ENCODE measurements around the gene SRSF3. TPM values are rescaled to one million over a fixed set of nuclear protein-coding genes. Genes with fewer than 3 reads are reported as not detected.

The SRSF3 gene
- total RNA-seq, 8 experiments from 2014 or later: 105 to 374 (median 181) TPM

DNA sequence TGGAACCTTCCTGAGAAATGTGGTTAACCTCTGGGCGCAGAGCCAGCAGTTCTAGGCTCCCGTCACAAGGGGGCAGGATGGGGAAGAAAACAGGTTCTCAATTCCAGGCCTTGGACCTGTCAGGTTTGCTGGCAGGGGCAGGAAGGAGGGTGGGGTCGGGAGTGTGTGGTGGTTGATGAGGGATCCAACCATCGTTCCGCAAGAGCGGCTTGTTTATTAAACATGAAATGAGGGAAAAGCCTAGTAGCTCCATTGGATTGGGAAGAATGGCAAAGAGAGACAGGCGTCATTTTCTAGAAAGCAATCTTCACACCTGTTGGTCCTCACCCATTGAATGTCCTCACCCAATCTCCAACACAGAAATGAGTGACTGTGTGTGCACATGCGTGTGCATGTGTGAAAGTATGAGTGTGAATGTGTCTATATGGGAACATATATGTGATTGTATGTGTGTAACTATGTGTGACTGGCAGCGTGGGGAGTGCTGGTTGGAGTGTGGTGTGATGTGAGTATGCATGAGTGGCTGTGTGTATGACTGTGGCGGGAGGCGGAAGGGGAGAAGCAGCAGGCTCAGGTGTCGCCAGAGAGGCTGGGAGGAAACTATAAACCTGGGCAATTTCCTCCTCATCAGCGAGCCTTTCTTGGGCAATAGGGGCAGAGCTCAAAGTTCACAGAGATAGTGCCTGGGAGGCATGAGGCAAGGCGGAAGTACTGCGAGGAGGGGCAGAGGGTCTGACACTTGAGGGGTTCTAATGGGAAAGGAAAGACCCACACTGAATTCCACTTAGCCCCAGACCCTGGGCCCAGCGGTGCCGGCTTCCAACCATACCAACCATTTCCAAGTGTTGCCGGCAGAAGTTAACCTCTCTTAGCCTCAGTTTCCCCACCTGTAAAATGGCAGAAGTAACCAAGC lies 29.6 kb downstream of the SRSF3 start:
- H3K27ac ChIP-seq: no peak overlapping the region
- no peaks in the 10 kb centered on the region for H3K4me1 ChIP-seq (replicated peaks in 1 of 2)
- no peak overlapping the region for H3K4me3 ChIP-seq
- peak; percentile 62 to 92 (median 88) for ATAC-seq (replicated peaks in 6 of 8)
- WGBS, 10 experiments: 16 to 100% (median 76%) methylated on average over 2 to 6 of the region's 18 CpGs; no CpG with 5 or more reads in 4 of the 10 experiments
- in situ Hi-C loops (cut with MboI; ENCODE audit: low pct_unique_long_range_greater_than_20kb in 2 of 9, low sequenced_read_pairs in 9 of 9, unreplicated experiment in 9 of 9): loop anchor here in 4 of 9 experiments (25.0 kb wide), 3 partner anchors 88 to 238 kb away; partner anchors contain the start of gene PPIL1 (in 2 of the 4)

DNA sequence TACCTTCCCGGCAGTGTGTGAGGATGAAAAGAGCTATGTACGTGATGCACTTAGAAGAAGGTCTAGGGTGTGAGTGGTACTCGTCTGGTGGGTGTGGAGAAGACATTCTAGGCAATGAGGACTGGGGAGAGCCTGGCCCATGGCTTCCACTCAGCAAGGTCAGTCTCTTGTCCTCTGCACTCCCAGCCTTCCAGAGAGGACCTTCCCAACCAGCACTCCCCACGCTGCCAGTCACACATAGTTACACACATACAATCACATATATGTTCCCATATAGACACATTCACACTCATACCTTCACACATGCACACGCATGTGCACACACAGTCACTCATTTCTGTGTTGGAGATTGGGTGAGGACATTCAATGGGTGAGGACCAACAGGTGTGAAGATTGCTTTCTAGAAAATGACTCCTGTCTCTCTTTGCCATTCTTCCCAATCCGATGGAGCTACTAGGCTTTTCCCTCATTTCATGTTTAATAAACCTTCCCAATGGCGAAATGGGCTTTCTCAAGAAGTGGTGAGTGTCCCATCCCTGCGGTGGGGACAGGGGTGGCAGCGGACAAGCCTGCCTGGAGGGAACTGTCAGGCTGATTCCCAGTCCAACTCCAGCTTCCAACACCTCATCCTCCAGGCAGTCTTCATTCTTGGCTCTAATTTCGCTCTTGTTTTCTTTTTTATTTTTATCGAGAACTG lies 30.4 kb downstream of the SRSF3 start:
- H3K4me3 ChIP-seq: no peak overlapping the region
- WGBS, 10 experiments: 24 to 87% (median 73%) methylated on average over 1 to 6 of the region's 11 CpGs; no CpG with 5 or more reads in 2 of the 10 experiments
- ATAC-seq (replicated peaks in 6 of 8): no peak
- no peaks in the 10 kb centered on the region for H3K4me1 ChIP-seq (replicated peaks in 1 of 2)
- H3K27ac ChIP-seq: no peak overlapping the region
- in situ Hi-C loops (cut with MboI; ENCODE audit: low pct_unique_long_range_greater_than_20kb in 2 of 9, low sequenced_read_pairs in 9 of 9, unreplicated experiment in 9 of 9): loop anchor here in 4 of 9 experiments (25.0 kb wide), 3 partner anchors 88 to 238 kb away; partner anchors contain the start of gene PPIL1 (in 2 of the 4)

- 4 to 100% (median 86%) methylated on average over 1 to 5 of the region's 5 CpGs; no CpG with 5 or more reads in 2 of the 10 experiments for WGBS, 10 experiments
- H3K4me3 ChIP-seq: no peak overlapping the region
- in situ Hi-C loops (cut with MboI; ENCODE audit: low pct_unique_long_range_greater_than_20kb in 2 of 9, low sequenced_read_pairs in 9 of 9, unreplicated experiment in 9 of 9): no loop called here
- no peak overlapping the region for H3K27ac ChIP-seq
- peak in 4 of 8 experiments; percentile 44 to 68 (median 56) for ATAC-seq (replicated peaks in 6 of 8)
- H3K4me1 ChIP-seq (replicated peaks in 1 of 2): no peaks in the 10 kb centered on the region
These were observed 31.2 kb downstream of the SRSF3 start for GRCh38 chr6:36625158-36625919.

DNA sequence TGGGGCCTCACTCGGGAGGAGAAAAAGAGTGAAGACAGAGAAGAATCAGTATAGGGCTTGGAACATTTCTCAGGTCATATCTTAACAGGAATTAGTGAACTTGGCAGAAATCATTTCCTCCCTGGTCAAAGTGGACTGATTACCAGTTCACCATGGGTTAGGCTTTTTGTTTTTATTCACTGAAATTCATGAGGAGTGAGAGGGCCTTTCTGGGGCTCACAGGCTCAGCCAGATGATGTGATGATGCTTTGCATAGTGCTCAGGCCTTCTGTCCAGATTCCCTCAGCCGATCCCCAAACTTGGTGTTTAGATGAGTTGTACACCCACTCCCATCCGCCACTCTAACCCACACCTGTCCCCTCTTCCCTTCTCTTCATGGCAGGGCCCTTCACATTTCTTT lies 32.5 kb downstream of the SRSF3 start:
- 40 to 93% (median 68%) methylated on average over 1 to 3 of the region's 3 CpGs; no CpG with 5 or more reads in 2 of the 10 experiments for WGBS, 10 experiments
- H3K4me3 ChIP-seq: no peak overlapping the region
- no peak overlapping the region for H3K27ac ChIP-seq
- in situ Hi-C loops (cut with MboI; ENCODE audit: low pct_unique_long_range_greater_than_20kb in 2 of 9, low sequenced_read_pairs in 9 of 9, unreplicated experiment in 9 of 9): no loop called here
- no peaks in the 10 kb centered on the region for H3K4me1 ChIP-seq (replicated peaks in 1 of 2)
- ATAC-seq (replicated peaks in 6 of 8): no peak

DNA sequence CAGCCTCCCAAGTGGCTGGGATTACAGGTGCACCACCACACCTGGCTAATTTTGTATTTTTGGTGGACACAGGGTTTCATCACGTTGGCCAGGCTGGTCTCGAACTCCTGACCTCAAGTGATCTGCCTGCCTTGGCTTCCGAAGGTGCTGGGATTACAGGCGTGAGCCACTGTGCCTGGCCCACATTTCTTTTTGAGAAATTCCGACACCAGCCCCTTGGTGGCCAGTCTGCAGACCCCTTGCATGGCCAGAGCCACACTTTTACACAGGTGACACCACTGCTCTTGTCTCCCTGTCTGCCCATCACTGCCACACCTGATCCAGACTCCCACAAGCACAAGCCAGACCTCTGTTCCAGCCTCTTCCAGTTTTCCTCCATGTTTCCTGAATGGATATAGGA lies 33.0 kb downstream of the SRSF3 start:
- ATAC-seq (replicated peaks in 6 of 8): no peak
- WGBS, 10 experiments: 81 to 100% (median 87%) methylated on average over 1 to 4 of the region's 5 CpGs; no CpG with 5 or more reads in 7 of the 10 experiments
- Histone ChIP-seq H3K4me3 (no peak overlapping the region), H3K4me1 (replicated peaks in 1 of 2) (no peaks in the 10 kb centered on the region), H3K27ac (no peak overlapping the region)
- in situ Hi-C loops (cut with MboI; ENCODE audit: low pct_unique_long_range_greater_than_20kb in 2 of 9, low sequenced_read_pairs in 9 of 9, unreplicated experiment in 9 of 9): no loop called here

DNA sequence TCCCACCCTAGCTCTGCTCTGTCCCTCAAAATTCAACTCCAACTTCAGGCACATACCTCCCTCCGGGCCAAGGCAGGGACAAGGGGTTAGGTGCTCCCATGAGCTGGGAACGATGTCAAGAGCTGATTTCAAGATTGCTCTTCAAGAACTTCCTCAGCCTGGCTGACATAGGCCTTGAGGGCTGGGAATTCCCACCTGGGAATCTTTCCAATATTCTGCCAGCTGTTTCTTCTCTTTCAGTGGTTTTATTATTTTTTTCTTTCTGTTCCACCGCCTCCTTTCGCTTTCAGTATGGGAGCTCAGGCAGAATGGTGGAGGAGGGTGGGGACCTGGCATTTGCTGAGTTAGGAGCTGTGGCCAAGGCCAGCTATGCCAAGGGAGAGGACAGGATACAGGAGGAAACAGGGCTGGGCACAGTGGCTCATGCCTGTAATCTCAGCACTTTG lies 33.7 kb downstream of the SRSF3 start:
- Histone ChIP-seq H3K4me3 (no peak overlapping the region), H3K4me1 (replicated peaks in 1 of 2) (no peaks in the 10 kb centered on the region), H3K27ac (no peak overlapping the region)
- in situ Hi-C loops (cut with MboI; ENCODE audit: low pct_unique_long_range_greater_than_20kb in 2 of 9, low sequenced_read_pairs in 9 of 9, unreplicated experiment in 9 of 9): no loop called here
- peak in 3 of 8 experiments; percentile 8 to 38 (median 30) for ATAC-seq (replicated peaks in 6 of 8)
- 82 to 100% (median 83%) methylated on average over 2 to 3 of the region's 4 CpGs; no CpG with 5 or more reads in 6 of the 10 experiments for WGBS, 10 experiments

DNA sequence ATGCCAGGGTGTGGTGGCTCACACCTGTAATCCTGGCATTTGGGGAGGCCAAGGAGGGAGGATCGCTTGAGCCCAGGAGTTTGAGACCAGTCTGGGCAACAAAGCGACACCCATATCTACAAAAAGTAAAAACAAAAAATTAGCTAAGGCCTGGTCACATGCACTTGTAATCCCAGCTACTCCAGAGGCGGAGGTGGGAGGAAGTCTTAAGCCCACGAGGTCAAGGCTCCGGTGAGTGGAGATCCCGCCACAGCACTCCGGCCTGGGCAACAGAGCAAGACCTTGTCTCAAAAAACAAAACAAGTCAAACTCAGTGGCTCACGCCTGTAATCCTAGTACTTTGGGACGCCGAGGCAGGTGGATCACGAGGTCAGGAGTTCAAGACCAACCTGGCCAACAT lies 35.6 kb downstream of the SRSF3 start:
- Histone ChIP-seq H3K27ac (no peak overlapping the region), H3K4me1 (replicated peaks in 1 of 2) (no peaks in the 10 kb centered on the region), H3K4me3 (no peak overlapping the region)
- no peak for ATAC-seq (replicated peaks in 6 of 8)
- WGBS, 10 experiments: 74 to 100% (median 90%) methylated on average over 2 to 6 of the region's 11 CpGs; no CpG with 5 or more reads in 4 of the 10 experiments
- in situ Hi-C loops (cut with MboI; ENCODE audit: low pct_unique_long_range_greater_than_20kb in 2 of 9, low sequenced_read_pairs in 9 of 9, unreplicated experiment in 9 of 9): no loop called here

GRCh38 chr6:36631326-36632011 lies 37.3 kb downstream of the SRSF3 start:
- Histone ChIP-seq H3K27ac (no peak overlapping the region), H3K4me1 (replicated peaks in 1 of 2) (no peaks in the 10 kb centered on the region), H3K4me3 (no peak overlapping the region)
- peak in 2 of 8 experiments; percentile 15 to 45 for ATAC-seq (replicated peaks in 6 of 8)
- 47 to 100% (median 75%) methylated on average over 1 to 5 of the region's 14 CpGs; no CpG with 5 or more reads in 4 of the 10 experiments for WGBS, 10 experiments
- in situ Hi-C loops (cut with MboI; ENCODE audit: low pct_unique_long_range_greater_than_20kb in 2 of 9, low sequenced_read_pairs in 9 of 9, unreplicated experiment in 9 of 9): no loop called here

DNA sequence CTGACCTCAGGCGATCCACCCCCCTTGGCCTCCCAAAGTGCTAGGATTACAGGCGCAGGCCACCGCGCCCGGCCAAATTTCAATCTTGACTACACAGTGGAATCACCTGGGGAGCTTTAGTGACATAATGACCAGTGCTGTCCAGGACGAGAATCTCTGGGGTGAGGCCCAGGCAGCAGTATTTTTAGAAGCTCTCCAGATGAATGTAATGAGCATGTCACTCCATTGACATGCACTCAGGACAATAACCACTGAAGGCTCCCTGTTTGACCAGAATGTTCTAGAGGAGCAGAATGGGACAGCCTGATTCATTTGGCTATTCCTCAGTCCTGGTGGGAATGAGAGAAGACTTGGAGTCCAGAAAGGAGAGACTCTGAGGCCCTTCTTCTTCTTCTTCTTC lies 39.2 kb downstream of the SRSF3 start:
- H3K27ac ChIP-seq: no peak overlapping the region
- no peak overlapping the region for H3K4me3 ChIP-seq
- in situ Hi-C loops (cut with MboI; ENCODE audit: low pct_unique_long_range_greater_than_20kb in 2 of 9, low sequenced_read_pairs in 9 of 9, unreplicated experiment in 9 of 9): no loop called here
- WGBS, 10 experiments: 80 to 100% (median 100%) methylated on average over 1 to 5 of the region's 6 CpGs; no CpG with 5 or more reads in 5 of the 10 experiments
- peaks cover 0 to 3% of the 10 kb centered on the region in 2 donors for H3K4me1 ChIP-seq (replicated peaks in 1 of 2)
- no peak for ATAC-seq (replicated peaks in 6 of 8)

- Histone ChIP-seq H3K4me3 (no peak overlapping the region), H3K27ac (no peak overlapping the region), H3K4me1 (replicated peaks in 1 of 2) (peaks cover 0 to 3% of the 10 kb centered on the region in 2 donors)
- 68 to 100% (median 80%) methylated on average over 2 to 7 of the region's 9 CpGs; no CpG with 5 or more reads in 3 of the 10 experiments for WGBS, 10 experiments
- in situ Hi-C loops (cut with MboI; ENCODE audit: low pct_unique_long_range_greater_than_20kb in 2 of 9, low sequenced_read_pairs in 9 of 9, unreplicated experiment in 9 of 9): no loop called here
- peak in 3 of 8 experiments; percentile 23 to 85 (median 31) for ATAC-seq (replicated peaks in 6 of 8)
These were observed 39.8 kb downstream of the SRSF3 start for GRCh38 chr6:36633915-36634314.

GRCh38 chr6:36634317-36635108 lies 40.4 kb downstream of the SRSF3 start:
- Histone ChIP-seq H3K4me3 (no peak overlapping the region), H3K4me1 (replicated peaks in 1 of 2) (peaks cover 0 to 3% of the 10 kb centered on the region in 2 donors), H3K27ac (no peak overlapping the region)
- in situ Hi-C loops (cut with MboI; ENCODE audit: low pct_unique_long_range_greater_than_20kb in 2 of 9, low sequenced_read_pairs in 9 of 9, unreplicated experiment in 9 of 9): no loop called here
- WGBS, 10 experiments: 20 to 85% (median 73%) methylated on average over 1 to 13 of the region's 16 CpGs; no CpG with 5 or more reads in 2 of the 10 experiments
- ATAC-seq (replicated peaks in 6 of 8): peak in 1 of 8 experiments; percentile 91

Data from motor neuron (in vitro differentiated cells).